HG03442 (cell line): ENCODE measurements around the gene FGFR1OP2.
"Not testable (repeated sequence)": the region's sequence is repeated elsewhere in the genome, so short reads cannot be mapped to it uniquely, and the experiment has no call there.

ENCODE experiments used
- ATAC-seq: cut with Tn5 transposase; IDR thresholded peaks from one replicate; pipeline ENCODE4 v1.9.1; 2021; ENCODE audit warnings: mild to moderate bottlenecking, moderate library complexity; ENCODE audit not compliant: unreplicated experiment

The FGFR1OP2 gene

DNA sequence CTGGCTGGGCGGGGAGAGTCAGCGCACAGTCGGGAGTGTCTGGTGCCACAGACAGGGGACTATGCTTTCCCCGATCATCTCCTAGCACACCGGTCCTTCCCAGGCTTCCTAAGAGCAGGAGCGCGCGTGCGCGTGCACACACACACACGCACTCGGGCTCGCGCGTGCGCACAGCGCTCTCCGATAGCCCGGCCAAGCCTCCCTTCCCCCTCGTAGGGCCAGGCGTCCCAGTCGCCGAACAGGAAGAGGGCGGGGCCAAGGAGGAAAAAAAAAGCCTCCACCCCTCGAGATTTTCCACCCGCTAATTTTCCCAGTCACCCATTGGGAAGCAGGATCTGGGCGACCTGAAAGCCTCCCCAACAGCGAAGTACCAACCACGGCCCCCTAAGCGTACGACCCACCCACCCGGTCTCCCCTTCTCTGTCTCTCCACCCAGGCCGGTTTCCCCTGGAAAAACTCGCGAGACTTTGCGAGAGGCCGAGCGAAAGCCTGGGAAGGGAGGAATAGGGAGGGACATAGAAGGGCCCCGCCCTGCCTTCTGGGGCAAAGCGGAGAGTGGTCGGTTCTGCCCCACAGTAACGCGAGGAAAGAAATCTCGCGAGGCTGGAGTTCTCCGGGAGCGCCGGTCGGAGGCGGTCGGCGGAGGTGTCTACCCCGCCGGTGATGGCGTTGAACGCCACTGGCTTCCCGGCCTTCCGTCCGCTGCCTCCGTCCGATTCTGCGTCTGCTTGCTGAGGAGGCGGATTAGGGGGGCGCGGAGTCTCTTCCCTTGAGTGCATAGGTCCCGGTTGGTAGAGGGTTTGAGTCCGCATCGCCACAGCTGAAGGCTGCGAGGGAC, at the start of gene FGFR1OP2, which contains the start of gene INTS13:
Gene FGFR1OP2 (plus strand): TSS at position 608 of the 838 bp plus-strand sequence. CDS start 15,689 bp downstream, outside the sequence.
Gene INTS13 (minus strand): TSS at position 119 of the 838 bp plus-strand sequence. CDS start 1,178 bp downstream, outside the sequence.
- ATAC-seq, result peak; percentile 85

DNA sequence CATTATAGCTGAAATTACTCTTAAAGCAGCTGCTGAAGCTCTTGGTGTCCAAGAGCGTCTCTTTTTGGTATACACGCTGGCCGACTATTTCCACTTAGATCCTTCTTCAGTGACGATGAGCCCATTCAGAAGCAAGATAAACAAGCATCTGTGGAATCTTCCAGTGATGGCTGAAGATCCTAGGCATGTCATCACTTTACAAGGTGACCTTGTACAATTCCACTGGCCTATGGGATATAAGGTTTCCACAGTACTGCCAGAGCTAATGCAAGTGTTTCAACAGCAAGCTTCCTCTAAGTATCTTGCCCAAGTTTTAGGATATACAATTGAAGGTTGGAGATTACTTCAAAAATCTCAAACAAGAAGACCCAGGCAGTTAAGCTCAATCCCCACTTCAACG, 47.5 kb upstream of the FGFR1OP2 start:
- no peak for ATAC-seq

DNA sequence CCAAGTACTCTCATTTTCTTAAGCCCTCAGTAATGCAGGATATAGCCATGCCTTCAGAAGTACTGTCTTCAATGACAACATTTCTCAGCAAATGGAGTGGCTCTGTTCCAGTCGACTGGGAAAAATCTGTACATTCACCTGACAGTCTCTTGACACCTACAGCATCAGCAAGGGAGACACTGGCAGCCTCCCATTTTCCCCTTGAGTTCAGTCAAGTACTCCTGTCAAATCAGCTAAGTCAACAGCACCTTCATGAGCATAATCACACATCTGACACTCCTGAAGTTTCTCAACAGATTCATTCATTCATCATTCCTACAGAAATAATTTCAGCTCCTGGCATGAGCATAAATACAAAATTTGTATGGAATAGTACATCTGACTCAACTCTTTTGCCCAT, 46.6 kb upstream of the FGFR1OP2 start:
- no peak for ATAC-seq

DNA sequence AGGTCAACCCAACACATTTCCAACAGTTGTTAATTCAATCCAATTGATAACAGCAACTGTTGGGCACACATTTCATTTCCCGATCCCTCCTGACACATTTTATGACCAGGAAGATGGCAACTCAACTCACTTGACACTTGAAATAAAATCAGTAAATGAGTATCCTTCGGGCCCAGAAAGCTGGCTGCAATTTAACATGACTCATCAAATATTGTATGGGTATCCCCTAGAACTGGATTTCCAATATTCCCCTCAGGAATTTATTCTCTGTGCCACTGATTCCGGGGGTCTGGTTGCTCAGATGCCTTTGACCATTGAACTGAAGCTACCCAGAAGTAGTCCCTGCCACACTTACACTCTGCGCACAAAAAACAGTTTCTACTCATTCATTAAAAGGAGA, 42.6 kb upstream of the FGFR1OP2 start:
- ATAC-seq, result no peak

DNA sequence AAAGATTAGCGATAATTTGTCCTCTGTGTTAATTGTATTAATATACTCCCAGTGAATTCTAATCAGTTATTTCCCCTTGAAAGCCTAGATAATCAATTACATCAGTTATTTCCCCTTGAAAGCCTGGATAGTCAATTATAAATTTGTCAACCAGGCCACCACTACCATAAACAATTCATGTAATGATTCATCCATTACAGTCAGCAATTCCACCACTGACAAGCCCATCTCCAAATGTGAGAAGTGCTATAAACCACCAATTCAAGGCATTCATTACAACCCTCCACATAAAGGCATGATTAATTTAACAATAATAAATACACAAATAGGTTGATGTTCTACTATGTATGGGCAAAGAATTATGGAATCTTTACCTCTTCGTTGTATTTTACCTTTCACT, 41.4 kb upstream of the FGFR1OP2 start:
- ATAC-seq, result no peak

DNA sequence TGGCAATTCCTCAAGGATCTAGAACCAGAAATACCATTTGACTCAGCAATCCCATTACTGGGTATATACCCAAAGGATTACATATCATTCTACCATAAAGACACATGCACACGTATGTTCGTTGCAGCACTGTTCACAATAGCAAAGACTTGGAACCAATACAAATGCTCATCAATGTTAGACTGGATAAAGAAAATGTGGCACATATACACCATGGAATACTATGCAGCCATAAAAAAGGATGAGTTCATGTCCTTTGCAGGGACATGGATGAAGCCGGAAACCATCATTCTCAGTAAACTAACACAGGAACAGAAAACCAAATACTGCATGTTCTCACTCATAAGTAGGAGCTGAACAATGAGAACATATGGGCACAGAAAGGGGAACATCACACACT, 34.9 kb upstream of the FGFR1OP2 start:
- not testable (repeated sequence) for ATAC-seq

DNA sequence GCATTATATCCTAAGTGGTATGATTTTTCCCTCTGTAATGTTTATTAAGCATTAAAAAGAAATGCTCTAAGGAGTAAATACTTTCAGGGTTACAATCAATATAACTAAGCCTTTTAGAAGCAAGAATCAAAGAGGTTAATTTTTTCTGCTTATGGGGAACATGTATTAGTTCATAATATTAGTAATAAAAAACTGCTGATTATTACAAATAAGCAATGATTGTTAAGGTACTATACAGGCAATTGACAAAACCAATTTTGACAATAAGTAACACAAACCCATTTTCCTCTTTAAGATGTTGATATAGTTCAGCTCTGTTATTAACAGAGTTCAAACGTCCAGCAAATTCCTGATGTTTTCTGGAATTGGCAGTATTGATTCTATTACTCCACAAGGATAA, 32.2 kb upstream of the FGFR1OP2 start:
- ATAC-seq, result no peak

DNA sequence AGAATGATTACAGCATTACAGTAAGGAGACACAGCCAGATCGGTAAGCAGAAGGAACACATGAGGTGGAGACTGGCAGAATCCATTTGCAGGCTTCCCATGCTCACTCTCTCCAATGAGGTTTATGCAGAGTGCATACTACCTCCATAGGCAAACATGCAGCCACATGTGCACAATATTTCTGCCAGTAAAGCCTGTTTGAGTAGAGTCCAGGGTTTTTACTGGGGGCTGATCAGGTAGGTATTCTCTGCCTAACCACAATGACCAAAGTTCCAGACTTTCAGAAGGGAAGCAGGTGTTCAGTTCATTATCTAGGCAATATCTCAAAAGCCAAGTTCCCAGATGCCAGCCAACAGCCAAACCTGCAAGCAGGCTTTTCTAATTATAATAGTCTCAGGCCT, 31.6 kb upstream of the FGFR1OP2 start:
- no peak for ATAC-seq

DNA sequence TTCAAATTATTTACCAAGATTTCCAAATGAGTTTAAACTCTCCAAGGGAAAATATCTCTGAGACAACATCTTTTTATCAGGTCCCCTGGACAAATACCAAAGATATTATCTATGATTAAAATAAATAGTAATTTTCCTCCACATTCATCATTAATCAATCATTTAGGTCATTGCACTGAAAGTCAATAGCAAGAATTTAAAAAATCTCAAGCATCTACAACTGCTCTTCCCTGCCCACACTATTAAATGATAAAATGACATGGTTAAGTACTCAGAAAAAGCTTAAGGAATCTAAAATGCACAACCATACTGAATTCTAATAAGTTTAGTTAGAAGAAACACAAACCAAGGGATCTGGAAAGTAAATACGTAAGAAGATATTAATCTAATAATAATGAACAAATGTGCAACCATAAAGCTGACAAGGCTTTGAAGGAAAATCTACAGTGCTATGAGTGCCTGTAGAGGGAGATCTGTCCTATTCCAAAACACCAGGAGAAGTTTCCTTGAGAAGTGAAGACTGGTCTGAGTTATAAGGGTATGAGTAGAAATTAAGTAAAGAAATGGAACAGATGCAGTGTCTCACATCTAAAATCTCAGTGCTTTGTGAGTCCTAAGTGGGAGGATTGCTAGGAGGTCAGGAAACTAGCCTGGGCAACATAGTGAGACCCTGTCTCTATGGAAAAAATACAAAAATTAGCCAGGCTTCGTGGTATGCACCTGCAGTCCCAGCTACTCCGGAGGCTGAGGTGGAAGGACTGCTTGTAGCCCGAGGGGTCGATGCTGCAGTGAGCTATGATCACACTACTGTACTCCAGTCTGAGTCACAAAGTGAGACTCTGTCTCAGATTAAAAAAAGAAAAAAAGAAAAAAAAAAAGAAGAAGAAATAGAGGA, 19.7 kb upstream of the FGFR1OP2 start:
- no peak for ATAC-seq

DNA sequence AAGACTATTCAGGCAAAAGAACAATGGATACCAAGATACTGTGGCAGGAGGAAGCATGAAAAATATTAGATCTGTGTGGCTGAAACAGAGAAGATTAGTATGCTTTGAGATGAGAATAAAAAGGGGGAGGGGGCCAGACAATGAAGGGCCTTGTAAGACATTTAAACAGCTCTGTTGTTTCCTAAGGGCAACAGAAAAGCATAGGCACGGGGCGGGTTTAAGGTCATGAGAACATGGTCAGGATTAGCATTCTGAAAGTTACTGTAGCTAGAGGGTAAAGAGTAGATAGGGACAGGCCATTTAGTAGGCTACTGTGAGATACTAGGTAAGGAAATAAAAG, 19.1 kb upstream of the FGFR1OP2 start:
- ATAC-seq, result no peak

DNA sequence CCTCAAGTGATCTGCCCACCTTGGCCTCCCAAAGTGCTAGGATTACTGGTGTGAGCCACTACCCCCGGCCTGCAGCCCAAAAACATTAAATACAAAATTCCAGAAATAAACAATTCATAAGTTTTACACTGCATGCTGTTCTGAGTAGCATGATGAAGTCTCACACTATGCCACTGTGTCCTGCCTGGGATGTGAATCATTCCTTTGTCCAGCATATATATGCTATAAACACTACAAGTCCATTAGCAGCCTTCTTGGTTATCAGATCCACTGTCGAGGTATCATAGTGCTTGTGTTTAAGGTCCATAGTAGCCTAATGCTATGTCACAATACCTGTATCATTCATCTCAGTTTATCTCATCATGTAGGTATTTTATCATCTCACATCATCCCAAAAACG, 16.4 kb upstream of the FGFR1OP2 start:
- ATAC-seq, result no peak

DNA sequence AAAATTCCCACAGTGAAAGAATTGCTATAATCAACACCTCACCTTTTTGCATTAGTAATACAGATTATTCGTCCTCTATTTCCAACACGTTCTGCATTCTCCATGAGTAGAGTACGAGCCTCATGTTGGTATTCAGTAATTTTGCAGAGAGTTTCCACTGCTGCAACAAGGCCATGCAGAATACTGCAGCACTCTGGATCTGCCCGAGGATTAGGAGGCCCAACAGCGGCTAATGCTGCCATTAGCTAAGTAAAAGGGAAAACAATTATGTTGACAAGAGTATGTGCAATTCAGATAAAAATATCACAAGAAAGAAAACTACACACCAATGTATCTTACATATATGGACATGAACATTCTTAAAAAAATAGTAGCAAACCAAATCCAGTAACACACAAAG, 9.6 kb upstream of the FGFR1OP2 start:
- no peak for ATAC-seq

DNA sequence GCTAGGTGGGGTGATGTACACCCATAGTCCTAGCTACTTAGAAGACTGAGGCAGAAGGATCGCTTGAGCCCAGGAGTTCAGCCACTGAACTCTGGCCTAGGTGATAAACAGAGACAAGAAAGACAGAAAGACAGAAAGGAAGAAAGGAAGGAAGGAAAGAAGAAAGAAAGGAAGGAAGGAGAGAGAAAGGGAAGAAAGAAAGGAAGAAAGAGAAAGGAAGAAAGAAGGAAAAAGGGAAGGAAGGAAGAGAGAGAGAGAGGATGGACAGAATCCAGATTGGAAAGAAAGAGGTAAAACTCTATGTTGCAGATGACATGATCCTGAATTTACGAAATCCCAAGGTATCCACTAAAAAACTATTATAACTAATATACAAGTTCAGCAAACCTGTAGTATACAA, 8.7 kb upstream of the FGFR1OP2 start:
- ATAC-seq, result no peak

DNA sequence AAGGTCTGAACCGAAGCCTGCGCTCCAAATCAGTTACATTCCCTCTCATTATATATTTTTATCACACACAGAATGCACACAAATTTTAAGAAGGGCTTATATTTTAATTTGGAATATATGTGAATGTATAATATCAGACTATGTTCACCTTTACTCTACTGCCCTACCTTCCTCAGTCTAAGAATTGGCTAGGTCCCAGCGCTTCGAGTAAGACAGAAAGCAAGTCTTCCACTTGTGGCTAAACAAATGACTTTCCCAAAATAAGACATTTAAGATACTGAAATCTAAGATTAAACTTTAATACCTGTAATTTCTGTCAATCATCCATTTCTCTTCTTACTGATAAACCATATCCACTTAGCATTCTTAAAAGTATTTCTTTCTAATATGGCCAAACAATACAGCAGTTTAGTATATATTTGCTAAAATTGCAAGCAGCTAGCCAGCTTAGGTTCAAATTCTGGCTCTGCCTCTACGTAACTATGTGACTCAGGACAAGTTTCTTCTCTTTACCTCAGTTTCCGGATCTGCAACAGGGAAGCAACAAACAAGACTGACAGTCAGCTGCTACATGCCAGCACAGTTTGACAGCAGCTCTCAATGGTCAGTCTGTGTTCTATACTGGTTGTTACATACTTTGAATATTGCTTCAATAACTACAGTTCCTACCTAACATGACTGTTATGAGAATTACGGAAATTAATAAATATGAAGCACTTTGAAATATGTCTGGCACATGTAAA, 2.5 kb upstream of the FGFR1OP2 start:
- ATAC-seq, result no peak

DNA sequence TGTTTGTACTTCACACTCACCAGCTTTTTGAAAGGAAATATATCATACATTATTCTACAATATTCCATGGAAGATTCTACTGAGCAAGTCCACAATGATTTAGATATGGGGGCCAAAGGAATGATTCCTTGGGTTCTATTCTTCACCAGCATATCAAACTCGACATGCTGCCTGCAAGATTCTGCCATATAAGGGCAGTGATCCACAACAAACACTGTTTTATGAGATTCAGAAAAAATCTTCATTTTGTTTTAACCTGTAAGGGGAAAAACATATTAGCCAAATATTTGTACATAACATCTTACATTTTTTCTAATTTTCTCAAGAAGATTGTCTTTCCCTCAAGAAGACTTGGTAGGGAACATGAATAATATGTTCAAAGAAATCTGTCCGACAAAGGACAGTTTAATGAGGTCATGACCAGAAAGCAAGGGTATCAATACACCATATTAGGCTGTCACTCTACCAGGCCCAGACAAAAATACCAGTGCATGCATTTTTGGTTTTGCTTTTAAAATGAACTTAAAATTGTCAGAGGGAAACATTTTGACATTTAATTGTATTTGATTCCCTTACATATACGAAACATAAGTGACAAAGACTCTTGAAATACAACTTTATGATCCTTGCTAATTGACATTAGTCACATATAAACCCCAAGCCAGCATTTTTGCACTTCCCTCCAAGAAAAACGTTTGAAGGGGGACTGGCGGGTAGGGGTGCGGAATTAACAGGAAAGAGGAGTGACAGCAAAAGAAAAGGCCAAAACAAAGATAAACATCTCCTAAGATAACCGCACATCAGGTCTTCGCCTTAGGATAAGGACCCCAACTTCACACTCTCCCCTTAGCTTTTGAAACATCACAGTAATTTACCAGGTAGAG, 1.5 kb upstream of the FGFR1OP2 start:
- ATAC-seq, result no peak

DNA sequence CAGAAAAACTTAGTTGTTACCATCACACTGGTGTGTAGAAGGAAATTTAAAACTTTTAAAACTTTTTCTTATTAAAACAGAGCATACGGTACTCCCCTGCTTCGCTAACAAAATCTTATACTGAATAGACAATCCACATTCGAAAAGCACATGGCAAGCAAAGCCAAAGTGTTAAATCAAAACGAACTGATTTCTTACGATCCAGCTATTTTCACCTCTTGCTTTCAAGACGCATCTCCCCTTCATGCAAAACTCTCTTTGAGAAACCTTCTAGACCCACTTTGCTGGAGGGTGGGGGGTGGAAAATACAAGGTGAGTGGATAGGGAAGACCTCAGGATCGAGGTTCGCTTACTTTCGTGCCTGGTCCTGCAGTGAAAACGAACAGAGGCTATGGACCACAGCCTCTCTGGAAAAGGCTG, 817 bp upstream of the FGFR1OP2 start:
- no peak for ATAC-seq

DNA sequence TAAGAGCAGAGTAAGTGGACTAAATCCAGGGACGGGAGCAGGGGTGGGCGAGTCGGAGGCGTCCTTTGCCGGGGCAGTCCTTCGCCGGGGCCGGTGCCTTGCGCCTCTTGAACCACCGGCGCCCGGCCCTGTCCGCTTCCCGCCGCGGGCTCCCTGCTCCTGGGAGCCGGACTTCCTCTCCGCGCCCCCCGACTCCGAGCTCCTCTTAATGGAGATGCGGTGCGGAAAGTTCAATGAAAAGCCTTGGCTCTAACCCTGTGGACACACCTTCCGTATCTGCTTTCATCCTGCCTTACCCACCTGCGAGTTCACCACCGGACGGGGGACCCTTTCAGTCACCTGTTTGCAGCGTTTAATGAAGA, 412 bp downstream of the FGFR1OP2 start:
- peak; percentile 4 for ATAC-seq

DNA sequence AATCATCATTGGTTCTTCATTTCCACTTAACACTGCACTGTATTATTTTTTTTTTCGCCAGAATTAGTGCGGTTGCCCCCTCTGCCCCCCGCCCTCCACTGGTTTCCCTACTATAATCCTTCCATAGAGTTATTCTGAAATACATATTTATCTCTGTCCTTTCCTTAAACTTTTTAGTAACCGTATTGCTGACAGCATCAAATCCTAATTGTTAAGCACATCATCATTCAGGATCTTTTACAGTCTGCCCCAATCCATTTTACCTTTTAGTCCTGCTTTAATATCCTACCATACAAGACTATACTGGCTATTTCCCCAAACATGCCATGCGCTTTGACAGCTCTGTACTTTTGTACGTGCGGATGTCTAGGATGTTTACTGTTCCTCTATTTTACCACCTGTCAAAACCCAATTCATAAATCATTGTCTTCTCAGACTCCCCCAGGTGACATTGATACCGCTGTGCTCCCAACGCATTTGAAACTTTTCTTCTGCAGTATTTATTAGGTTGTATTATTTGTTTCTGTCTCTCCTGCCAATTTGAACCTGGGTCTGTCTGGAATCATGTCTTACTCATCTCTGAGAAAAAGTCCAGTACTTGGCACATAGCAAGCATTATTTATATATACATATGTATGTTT, 1.0 kb downstream of the FGFR1OP2 start:
- ATAC-seq, result no peak

DNA sequence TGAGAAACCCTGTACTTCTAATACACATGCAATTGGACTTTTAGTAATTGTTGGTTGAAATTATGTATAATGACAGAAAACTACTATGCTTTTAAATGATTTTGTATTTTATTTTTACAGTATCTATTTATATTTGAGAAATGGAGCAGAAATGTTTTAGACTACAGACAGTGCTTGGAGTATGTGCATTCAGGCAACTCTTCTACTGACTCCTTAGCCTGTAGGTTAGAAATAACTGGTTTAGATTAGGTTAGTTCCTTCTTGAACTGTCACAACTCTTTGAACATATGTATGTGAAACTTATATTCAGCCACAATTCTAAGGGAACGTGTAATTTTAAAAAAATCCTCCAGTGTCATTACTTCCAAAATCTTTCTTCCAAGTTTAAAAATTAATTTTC, 1.7 kb downstream of the FGFR1OP2 start:
- ATAC-seq, result no peak
